ENCODE data around the gene CHMP1A.
"Not testable (repeated sequence)": the region's sequence is repeated elsewhere in the genome, so short reads cannot be mapped to it uniquely, and the experiment has no call there.

Gene CHMP1A

DNA sequence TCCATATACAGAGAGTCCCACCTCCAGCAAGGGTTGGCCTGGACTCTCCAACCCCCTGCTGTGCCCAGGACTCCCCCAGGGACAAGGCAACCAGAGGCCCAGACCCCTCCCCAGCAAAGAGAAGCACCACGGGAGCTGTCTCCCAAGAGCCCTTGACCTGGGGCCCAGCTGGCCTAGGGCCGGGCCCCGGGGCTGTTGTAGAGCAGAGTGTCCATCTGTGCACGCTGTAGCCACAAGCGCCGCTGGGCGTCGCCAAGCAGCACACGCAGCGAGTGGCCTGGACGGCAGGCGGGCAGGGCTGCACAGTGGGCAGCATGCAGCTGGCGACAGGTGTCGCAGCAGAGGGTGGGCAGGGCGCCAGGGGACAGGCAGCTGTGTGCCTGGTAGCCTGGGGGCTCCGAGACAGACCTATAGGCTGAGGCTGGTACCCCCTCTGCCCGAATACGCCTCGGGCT is 39.7 kb upstream of the CHMP1A start:
- no peak for ATAC-seq (replicated peaks; ENCODE audit: extremely low read depth, poor library complexity, severe bottlenecking)
- H3K27ac Mint-ChIP-seq (ENCODE audit: low read depth) = no peak overlapping the region
- H3K4me3 Mint-ChIP-seq = no peak overlapping the region
- H3K9me3 Mint-ChIP-seq = no peaks in the 10 kb centered on the region
- no peak for DNase-seq (ENCODE audit: low spot score in 2 of 2)
- H3K36me3 Mint-ChIP-seq (ENCODE audit: insufficient read depth) = peaks cover 33% of the 10 kb centered on the region
- no peaks in the 10 kb centered on the region for H3K27me3 Mint-ChIP-seq
- H3K4me1 Mint-ChIP-seq = peaks cover 31% of the 10 kb centered on the region

DNA sequence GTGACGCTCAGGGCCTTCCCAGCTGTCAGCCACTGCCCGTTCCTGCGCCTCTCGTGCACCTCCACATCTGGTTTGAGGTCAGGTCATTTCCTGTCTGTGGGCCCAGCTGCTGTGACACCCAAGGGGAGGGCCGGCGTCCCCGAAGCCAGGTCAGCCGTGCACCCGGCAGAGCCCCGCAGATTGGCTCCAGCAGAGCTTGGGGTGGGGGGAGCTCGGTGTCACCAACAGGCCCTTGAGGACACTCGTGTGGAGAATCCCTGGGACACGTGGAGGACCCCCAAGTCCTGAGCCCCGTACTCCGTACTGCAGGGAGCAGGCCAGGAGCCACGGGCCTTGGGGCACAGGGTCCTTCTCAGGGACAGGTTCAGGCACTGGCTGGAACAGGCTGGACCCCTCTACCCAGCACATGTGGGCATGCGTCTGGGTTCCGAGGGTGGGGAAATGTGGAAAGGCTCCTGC is 39.2 kb upstream of the CHMP1A start:
- Mint-ChIP-seq H3K27ac (ENCODE audit: low read depth) (no peak overlapping the region), H3K4me1 (peaks cover 31% of the 10 kb centered on the region), H3K36me3 (ENCODE audit: insufficient read depth) (peaks cover 34% of the 10 kb centered on the region), H3K4me3 (peak overlapping the region; percentile 16), H3K27me3 (no peaks in the 10 kb centered on the region), H3K9me3 (no peaks in the 10 kb centered on the region)
- DNase-seq (ENCODE audit: low spot score in 2 of 2) = peak in 1 of 2 donors; percentile 40
- no peak for ATAC-seq (replicated peaks; ENCODE audit: extremely low read depth, poor library complexity, severe bottlenecking)

DNA sequence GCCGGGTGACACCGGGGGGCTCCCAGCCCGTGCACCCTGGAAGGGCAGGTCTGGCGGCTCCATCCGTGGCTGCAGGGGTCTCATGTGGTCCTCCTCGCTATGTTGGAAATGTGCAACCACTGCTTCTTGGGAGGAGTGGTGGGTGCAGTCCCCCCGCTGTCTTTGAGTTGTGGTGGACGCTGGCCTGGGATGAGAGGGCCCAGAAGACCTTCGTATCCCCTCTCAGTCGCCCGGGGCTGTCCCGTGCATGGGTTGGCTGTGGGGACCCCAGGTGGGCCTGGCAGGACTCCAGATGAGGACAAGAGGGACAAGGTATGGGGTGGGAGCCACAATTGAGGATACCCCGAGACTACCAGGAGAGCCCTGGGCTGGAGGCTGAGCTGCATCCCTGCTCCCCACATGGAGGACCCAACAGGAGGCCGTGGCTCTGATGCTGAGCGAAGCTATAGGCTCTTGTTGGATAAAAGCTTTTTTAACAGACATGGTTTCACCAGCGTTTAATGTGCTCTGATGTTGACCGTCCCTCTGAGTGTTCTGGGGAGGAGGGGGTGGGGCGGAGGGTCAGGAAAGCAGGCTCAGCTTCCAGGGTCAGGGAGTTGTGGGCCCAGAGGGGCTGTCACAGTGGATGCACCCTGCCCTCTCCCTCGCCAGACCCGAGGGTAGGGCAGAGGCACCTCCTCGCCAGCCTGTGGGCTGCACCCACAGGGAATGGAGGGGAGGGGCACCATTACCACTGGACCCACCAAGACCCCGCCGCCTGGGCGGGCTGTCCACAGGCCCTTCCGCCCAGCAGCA is 38.6 kb upstream of the CHMP1A start:
- Mint-ChIP-seq H3K36me3 (ENCODE audit: insufficient read depth) (peaks cover 36% of the 10 kb centered on the region), H3K9me3 (no peaks in the 10 kb centered on the region), H3K27me3 (no peaks in the 10 kb centered on the region), H3K4me3 (peak overlapping the region; percentile 16), H3K27ac (ENCODE audit: low read depth) (no peak overlapping the region), H3K4me1 (peaks cover 31% of the 10 kb centered on the region)
- DNase-seq (ENCODE audit: low spot score in 2 of 2) (no peak), ATAC-seq (replicated peaks; ENCODE audit: extremely low read depth, poor library complexity, severe bottlenecking) (no peak)

DNA sequence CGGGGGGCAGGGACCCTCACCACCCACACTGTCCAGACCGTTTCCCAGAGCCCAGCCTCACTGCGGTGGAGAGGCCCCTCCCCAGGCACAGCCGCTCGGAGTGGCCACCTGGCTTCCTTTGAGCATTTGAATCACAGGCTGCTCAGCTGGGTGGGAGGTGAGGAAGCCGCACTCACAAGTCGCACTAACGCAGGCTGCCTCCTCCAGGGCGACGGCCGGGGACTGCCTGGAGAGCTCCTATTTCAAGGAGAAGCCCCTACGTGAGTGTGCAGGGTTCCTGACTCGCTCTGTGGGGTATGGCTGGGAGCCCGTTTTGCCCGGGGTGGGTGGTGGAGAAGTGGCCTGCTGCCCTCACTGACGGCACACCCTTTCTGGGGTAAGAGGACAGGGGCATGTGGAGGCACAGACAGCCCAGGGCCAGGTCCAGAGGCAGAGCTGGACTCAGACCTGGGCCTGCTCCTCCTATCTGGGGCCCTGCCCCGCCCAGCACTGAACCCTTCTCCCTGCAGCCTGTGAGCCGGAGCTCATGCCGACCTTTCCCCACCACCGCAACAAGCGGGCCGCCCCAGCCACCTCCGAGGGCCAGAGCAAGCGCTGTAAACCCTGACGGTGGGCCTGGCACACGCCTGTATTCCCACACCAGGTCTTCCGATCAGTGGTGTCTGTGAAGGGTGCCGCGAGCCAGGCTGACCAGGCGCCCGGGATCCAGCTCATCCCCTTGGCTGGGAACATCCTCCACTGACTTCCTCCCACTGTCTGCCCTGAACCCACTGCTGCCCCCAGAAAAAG is 37.8 kb upstream of the CHMP1A start:
- H3K36me3 Mint-ChIP-seq (ENCODE audit: insufficient read depth) = peaks cover 37% of the 10 kb centered on the region
- no peaks in the 10 kb centered on the region for H3K9me3 Mint-ChIP-seq
- peaks cover 33% of the 10 kb centered on the region for H3K4me1 Mint-ChIP-seq
- no peak overlapping the region for H3K27ac Mint-ChIP-seq (ENCODE audit: low read depth)
- DNase-seq (ENCODE audit: low spot score in 2 of 2) = no peak
- ATAC-seq (replicated peaks; ENCODE audit: extremely low read depth, poor library complexity, severe bottlenecking) = no peak
- H3K4me3 Mint-ChIP-seq = peak overlapping the region; percentile 7
- H3K27me3 Mint-ChIP-seq = no peaks in the 10 kb centered on the region

DNA sequence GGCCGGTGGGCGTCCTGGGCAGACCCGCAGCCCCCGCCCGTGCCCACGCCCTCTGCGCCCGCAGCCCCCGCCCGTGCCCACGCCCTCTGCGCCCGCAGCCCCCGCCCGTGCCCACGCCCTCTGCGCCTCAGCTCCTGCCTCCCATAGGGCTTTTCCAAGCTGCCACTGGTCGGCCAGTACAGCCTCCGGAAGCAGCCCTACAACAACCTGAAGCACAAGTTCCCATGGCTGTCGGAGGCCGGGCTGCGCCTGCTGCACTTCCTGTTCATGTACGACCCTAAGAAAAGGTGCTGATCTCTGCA is 37.2 kb upstream of the CHMP1A start:
- H3K4me3 Mint-ChIP-seq; H3K9me3 Mint-ChIP-seq; H3K27me3 Mint-ChIP-seq; ATAC-seq (replicated peaks; ENCODE audit: extremely low read depth, poor library complexity, severe bottlenecking); H3K27ac Mint-ChIP-seq (ENCODE audit: low read depth); DNase-seq (ENCODE audit: low spot score in 2 of 2): not testable (repeated sequence)
- Mint-ChIP-seq H3K4me1 (peaks cover 32% of the 10 kb centered on the region), H3K36me3 (ENCODE audit: insufficient read depth) (peaks cover 38% of the 10 kb centered on the region)

DNA sequence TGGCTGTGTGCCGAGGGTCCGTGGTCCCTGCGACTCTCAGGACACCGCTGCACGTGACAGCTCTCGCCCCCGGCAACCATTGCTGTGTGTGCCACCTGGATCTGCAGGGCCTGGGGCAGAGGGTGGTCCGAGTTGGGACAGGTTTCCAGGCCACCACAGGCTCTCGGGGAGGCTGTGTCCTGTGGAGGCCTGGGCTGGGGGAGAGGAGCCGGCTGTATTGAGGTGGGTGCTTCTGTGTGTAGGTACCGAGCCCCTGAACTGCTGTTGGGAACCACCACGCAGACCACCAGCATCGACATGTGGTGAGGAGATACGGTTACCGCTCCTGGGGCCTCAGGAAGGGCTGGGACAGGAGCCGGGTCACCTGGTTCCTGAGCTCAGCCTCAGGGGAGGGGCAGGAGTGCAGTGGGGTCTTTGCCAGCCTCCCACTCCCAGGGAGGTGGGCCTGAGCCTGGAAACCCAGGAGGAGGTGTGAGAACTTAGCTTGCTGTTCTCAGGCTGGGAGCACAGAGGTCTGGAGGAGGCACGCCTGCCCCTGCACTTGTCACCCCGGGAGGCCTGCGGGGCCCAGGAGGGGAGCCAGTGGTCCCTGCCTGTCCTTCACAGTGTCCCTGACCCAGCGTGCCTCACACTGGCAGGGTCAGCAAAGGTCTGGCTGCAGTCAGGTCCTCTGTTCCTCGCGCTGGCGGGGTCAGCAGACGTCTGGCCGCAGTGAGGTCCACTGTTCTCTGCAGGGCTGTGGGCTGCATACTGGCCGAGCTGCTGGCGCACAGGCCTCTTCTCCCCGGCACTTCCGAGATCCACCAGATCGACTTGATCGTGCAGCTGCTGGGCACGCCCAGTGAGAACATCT is 36.6 kb upstream of the CHMP1A start:
- DNase-seq (ENCODE audit: low spot score in 2 of 2) (no peak), ATAC-seq (replicated peaks; ENCODE audit: extremely low read depth, poor library complexity, severe bottlenecking) (no peak)
- Mint-ChIP-seq H3K4me3 (no peak overlapping the region), H3K27me3 (no peaks in the 10 kb centered on the region), H3K36me3 (ENCODE audit: insufficient read depth) (peaks cover 38% of the 10 kb centered on the region), H3K9me3 (no peaks in the 10 kb centered on the region), H3K27ac (ENCODE audit: low read depth) (no peak overlapping the region), H3K4me1 (peaks cover 30% of the 10 kb centered on the region)

DNA sequence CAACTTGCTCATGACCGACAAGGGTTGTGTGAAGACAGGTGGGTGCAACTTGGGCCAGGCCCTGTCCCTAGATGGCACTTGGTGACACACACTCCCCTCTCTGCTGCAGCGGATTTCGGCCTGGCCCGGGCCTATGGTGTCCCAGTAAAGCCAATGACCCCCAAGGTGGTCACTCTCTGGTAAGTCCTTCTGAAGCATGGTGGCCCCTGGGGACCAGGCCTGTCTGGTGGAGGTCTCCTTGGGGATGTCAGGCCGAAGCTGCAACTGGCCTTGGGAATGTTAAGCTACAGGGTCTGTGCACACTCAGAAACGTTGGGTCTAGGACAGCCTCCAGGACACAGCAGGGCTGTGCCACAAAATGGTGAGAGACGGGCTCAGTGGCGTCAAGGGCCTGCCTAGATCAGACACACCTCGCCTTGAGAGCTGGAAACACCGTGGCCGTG is 35.8 kb upstream of the CHMP1A start:
- ATAC-seq (replicated peaks; ENCODE audit: extremely low read depth, poor library complexity, severe bottlenecking) (no peak), DNase-seq (ENCODE audit: low spot score in 2 of 2) (no peak)
- Mint-ChIP-seq H3K27ac (ENCODE audit: low read depth) (no peak overlapping the region), H3K27me3 (no peaks in the 10 kb centered on the region), H3K36me3 (ENCODE audit: insufficient read depth) (peaks cover 36% of the 10 kb centered on the region), H3K4me1 (peaks cover 26% of the 10 kb centered on the region), H3K9me3 (no peaks in the 10 kb centered on the region), H3K4me3 (no peak overlapping the region)

DNA sequence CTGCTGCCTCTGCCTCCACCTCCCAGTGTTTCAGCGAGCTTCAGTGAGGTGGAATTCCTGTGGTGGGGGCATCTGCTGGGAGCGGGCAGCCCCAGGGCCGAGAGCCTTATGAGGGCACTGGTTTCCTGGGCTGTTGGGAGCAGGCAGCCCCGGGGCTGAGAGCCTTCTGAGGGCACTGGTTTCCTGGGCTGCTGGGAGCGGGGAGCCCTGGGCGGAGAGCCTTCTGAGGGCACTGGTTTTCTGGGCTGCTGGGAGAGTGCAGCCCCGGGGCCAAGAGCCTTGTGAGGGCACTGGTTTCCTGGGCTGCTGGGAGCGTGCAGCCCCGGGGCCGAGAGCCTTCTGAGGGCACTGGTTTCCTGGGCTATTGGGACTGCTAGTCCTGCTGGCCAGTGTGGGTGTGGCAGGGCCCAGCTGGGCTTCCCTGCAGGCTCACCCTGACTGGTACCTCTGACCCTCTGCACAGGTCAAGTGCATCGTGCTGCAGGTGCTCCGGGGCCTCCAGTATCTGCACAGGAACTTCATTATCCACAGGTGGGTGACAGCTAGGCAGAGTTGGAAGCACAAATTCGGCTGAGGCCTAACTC is 34.6 kb upstream of the CHMP1A start:
- Mint-ChIP-seq H3K27me3 (no peaks in the 10 kb centered on the region), H3K9me3 (no peaks in the 10 kb centered on the region), H3K27ac (ENCODE audit: low read depth) (no peak overlapping the region), H3K36me3 (ENCODE audit: insufficient read depth) (peaks cover 39% of the 10 kb centered on the region), H3K4me3 (no peak overlapping the region), H3K4me1 (peaks cover 35% of the 10 kb centered on the region)
- ATAC-seq (replicated peaks; ENCODE audit: extremely low read depth, poor library complexity, severe bottlenecking) (no peak), DNase-seq (ENCODE audit: low spot score in 2 of 2) (no peak)

DNA sequence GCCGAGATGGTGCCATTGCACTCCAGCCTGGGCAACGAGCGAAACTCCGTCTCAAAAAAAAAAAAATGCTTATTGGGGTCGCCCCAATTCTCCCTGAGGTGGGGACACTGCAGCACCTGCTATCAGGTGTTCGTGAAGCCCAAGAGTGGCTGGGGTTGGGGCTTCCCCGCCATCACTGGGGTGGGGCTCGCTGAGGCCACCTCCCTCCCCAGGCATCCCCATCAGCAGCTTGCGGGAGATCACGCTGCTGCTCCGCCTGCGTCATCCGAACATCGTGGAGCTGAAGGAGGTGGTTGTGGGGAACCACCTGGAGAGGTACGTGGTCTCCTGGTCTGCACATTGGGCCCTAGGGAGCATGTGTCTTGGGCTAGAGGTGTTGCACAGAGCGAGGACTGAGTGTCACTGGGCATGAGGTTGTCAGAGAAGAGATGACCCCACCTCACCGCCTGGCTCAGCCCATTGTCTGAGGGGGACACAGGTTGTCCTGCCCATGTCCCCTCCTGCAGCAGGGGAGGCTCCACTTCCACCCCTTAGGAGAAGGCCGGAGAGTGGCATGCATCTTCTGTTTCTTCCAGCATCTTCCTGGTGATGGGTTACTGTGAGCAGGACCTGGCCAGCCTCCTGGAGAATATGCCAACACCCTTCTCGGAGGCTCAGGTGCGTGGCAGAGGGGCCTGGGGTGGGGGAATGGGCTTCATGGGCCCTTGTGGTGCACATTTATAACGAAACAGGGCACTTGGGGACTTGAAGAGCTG is 33.9 kb upstream of the CHMP1A start:
- DNase-seq (ENCODE audit: low spot score in 2 of 2) (no peak), ATAC-seq (replicated peaks; ENCODE audit: extremely low read depth, poor library complexity, severe bottlenecking) (no peak)
- Mint-ChIP-seq H3K36me3 (ENCODE audit: insufficient read depth) (peaks cover 39% of the 10 kb centered on the region), H3K9me3 (no peaks in the 10 kb centered on the region), H3K27ac (ENCODE audit: low read depth) (no peak overlapping the region), H3K4me3 (no peak overlapping the region), H3K27me3 (no peaks in the 10 kb centered on the region), H3K4me1 (peaks cover 32% of the 10 kb centered on the region)

DNA sequence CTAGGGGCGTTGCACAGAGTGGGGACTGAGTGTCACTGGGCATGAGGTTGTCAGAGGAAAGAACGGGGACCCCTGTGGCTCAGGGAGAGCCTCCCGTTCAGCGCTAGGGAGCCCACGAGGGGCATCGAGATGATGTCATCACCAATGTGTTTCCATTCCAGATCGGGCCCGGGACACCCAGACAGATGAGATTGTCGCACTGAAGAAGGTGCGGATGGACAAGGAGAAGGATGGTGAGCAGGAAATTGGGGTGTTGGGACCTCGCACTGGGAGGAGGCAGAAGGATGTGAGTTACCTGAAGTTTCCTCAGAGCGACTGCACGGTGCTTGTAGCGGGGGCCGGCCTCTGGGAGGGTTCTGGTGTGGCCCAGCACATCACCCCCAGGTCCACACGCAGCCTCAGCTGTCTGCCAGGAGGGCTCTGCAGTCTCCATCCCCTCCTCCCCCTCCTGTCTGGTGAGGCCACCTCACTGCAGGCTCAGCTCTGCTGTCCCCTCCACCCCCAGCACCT is 32.9 kb upstream of the CHMP1A start:
- H3K4me1 Mint-ChIP-seq = peaks cover 28% of the 10 kb centered on the region
- no peaks in the 10 kb centered on the region for H3K9me3 Mint-ChIP-seq
- H3K27me3 Mint-ChIP-seq = no peaks in the 10 kb centered on the region
- H3K36me3 Mint-ChIP-seq (ENCODE audit: insufficient read depth) = peaks cover 41% of the 10 kb centered on the region
- ATAC-seq (replicated peaks; ENCODE audit: extremely low read depth, poor library complexity, severe bottlenecking) (no peak), DNase-seq (ENCODE audit: low spot score in 2 of 2) (no peak)
- no peak overlapping the region for H3K27ac Mint-ChIP-seq (ENCODE audit: low read depth)
- no peak overlapping the region for H3K4me3 Mint-ChIP-seq

DNA sequence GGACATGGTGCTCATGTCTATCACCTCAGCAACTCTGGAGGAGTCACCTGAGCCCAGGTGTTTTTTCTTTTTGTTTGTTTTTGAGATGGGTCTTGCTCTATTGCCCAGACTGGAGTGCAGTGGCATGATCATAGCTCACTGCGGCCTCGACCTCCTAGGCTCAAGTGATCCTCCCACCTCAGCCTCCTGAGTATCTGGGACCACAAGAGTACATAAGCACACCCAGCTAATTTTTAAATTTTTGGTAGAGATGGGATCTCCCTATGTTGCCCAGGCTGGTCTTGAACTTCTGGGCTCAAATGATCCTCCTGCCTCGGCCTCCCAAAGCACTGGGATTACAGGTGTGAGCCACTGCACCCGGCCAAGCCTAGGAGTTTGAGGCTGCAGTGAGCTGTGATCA is 32.1 kb upstream of the CHMP1A start:
- not testable (repeated sequence) for H3K9me3 Mint-ChIP-seq; ATAC-seq (replicated peaks; ENCODE audit: extremely low read depth, poor library complexity, severe bottlenecking); H3K27ac Mint-ChIP-seq (ENCODE audit: low read depth); DNase-seq (ENCODE audit: low spot score in 2 of 2); H3K27me3 Mint-ChIP-seq; H3K4me3 Mint-ChIP-seq
- Mint-ChIP-seq H3K4me1 (peaks cover 21% of the 10 kb centered on the region), H3K36me3 (ENCODE audit: insufficient read depth) (peaks cover 38% of the 10 kb centered on the region)

All from central memory CD8-positive, alpha-beta T cell (primary cell).